ENCODE data around the gene CCRL2. TPM values are rescaled to one million over a fixed set of nuclear protein-coding genes. Genes with fewer than 3 reads are reported as not detected.

CCRL2 gene
- total RNA-seq, 1 donor from 2014 or later, result 23.5 TPM

DNA sequence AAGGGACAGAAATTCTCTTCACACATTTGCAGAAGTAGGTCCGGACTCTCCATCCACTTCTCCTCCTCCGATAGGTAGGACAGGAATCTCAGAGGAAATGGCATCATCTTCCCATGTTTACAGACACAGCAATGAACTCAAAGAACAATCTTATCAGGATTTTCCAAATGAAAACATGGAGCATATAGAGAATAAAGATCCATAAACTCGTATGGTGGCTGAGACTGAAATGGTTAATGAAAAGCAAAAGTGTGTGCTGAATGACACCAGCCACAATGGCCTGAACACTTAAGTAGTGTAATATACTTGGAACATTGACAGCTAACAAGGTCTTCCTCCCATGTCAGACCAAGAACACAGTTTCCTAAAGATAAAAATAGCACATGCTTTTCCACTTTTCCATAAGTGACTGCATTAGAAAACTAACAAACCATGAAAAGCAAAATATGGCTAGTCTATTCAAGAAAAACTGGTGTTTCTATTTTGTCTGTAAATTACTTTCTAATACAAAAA is 5.8 kb downstream of the CCRL2 start:
- Histone ChIP-seq H3K4me1 (peaks cover 69% of the 10 kb centered on the region), H3K36me3 (no peaks in the 10 kb centered on the region), H3K27ac (peak overlapping the region; percentile 42), H3K9me3 (no peaks in the 10 kb centered on the region), H3K4me3 (no peak overlapping the region), H3K27me3 (ENCODE audit: low read depth) (no peaks in the 10 kb centered on the region)
- ATAC-seq, result no peak
- no peak for DNase-seq
- TF ChIP-seq, protein P1, sequence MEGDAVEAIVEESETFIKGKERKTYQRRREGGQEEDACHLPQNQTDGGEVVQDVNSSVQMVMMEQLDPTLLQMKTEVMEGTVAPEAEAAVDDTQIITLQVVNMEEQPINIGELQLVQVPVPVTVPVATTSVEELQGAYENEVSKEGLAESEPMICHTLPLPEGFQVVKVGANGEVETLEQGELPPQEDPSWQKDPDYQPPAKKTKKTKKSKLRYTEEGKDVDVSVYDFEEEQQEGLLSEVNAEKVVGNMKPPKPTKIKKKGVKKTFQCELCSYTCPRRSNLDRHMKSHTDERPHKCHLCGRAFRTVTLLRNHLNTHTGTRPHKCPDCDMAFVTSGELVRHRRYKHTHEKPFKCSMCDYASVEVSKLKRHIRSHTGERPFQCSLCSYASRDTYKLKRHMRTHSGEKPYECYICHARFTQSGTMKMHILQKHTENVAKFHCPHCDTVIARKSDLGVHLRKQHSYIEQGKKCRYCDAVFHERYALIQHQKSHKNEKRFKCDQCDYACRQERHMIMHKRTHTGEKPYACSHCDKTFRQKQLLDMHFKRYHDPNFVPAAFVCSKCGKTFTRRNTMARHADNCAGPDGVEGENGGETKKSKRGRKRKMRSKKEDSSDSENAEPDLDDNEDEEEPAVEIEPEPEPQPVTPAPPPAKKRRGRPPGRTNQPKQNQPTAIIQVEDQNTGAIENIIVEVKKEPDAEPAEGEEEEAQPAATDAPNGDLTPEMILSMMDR (IDR thresholded peaks at IDR 0.05), result no peak
- intact Hi-C loops (cut with DNase I), result no loop called here

DNA sequence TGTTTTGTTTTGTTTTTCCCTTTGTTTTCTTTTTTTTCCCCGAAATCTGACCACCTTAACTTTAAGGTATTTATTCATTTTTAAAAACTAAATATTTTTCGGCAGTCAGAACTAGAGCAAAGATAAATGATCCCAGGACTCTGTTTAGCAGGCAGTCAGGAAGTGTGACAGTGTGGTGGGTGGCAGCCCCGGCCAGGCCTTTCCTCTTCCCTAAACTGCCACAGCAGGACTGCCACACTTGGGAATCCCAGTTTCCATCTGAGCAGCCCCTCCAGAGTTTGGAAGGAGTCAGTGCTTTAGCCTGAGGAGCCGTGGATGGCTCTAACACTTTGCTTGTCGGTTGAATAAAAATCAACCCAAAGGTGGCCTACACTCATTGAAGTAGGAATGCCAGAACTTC is 6.9 kb downstream of the CCRL2 start:
- H3K27ac ChIP-seq, result peak overlapping the region; percentile 38
- TF ChIP-seq, protein P1 (IDR thresholded peaks at IDR 0.05), result no peak
- H3K36me3 ChIP-seq, result no peaks in the 10 kb centered on the region
- peaks cover 62% of the 10 kb centered on the region for H3K4me1 ChIP-seq
- H3K4me3 ChIP-seq, result no peak overlapping the region
- no peaks in the 10 kb centered on the region for H3K27me3 ChIP-seq (ENCODE audit: low read depth)
- DNase-seq (no peak), ATAC-seq (no peak)
- H3K9me3 ChIP-seq, result no peaks in the 10 kb centered on the region
- intact Hi-C loops (cut with DNase I), result no loop called here

DNA sequence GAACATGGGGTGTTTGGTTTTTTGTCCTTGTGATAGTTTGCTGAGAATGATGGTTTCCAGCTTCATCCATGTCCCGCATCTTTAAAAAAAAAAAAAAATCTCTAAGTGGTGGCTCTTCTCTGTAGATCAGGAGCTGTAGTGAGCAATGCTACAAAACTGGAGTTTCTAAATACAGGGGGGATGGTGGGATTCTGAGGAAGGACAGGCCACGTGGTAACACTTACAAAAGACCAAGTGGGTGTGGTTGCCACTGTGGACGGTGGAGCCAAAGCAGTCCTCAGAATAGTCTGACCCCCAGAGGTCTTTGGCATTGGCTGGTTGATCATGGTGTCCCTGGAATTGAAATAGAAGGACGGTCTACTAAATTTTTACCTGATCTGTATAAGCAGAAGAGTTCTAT is 7.7 kb downstream of the CCRL2 start:
- TF ChIP-seq, protein P1 (IDR thresholded peaks at IDR 0.05), result no peak
- intact Hi-C loops (cut with DNase I), result no loop called here
- H3K27ac ChIP-seq, result no peak overlapping the region

DNA sequence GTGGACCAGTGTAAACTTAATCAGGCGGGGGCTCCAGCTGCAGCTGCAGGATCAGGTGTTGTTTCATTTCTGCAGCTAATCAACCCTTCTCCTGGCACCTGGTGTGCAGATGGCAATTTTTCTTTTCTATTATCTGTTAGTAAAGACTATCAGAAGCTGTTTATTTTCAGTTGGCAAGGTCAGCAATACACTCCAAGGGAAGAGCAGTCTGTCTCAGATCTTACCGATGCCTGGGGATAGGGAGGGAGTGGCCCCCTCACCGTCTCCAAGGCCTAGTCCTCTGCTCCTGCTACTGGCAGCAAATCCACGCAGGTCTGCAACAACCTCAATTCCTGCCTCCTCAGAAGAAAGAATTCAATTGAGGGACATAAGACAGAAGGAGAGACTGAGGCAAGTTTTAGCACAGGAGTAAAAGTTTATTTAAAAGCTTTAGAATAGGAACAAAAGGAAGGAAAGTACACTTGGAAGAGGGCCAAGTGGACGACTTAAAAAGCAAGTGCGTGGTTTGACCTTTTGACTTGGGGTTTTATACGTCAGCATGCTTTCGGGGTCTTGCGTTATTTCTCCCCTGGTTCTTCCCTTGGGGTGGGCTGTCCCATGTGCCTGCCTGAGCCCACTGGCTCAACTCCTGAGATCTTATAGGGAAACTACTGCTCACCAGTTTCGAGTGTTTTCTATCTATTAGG is 9.2 kb downstream of the CCRL2 start:
- no peak overlapping the region for H3K27ac ChIP-seq
- H3K27me3 ChIP-seq (ENCODE audit: low read depth), result no peaks in the 10 kb centered on the region
- no peak overlapping the region for H3K4me3 ChIP-seq
- H3K9me3 ChIP-seq, result no peaks in the 10 kb centered on the region
- ATAC-seq (no peak), DNase-seq (no peak)
- peaks cover 41% of the 10 kb centered on the region for H3K4me1 ChIP-seq
- TF ChIP-seq, protein P1 (IDR thresholded peaks at IDR 0.05), result no peak
- intact Hi-C loops (cut with DNase I), result no loop called here
- H3K36me3 ChIP-seq, result no peaks in the 10 kb centered on the region

More for the DNA sequence above, 7.7 kb downstream of the CCRL2 start:
- H3K9me3 ChIP-seq, result no peaks in the 10 kb centered on the region
- no peak overlapping the region for H3K4me3 ChIP-seq
- no peaks in the 10 kb centered on the region for H3K27me3 ChIP-seq (ENCODE audit: low read depth)
- no peaks in the 10 kb centered on the region for H3K36me3 ChIP-seq
- H3K4me1 ChIP-seq, result peaks cover 55% of the 10 kb centered on the region
- no peak for ATAC-seq
- no peak for DNase-seq

DNA sequence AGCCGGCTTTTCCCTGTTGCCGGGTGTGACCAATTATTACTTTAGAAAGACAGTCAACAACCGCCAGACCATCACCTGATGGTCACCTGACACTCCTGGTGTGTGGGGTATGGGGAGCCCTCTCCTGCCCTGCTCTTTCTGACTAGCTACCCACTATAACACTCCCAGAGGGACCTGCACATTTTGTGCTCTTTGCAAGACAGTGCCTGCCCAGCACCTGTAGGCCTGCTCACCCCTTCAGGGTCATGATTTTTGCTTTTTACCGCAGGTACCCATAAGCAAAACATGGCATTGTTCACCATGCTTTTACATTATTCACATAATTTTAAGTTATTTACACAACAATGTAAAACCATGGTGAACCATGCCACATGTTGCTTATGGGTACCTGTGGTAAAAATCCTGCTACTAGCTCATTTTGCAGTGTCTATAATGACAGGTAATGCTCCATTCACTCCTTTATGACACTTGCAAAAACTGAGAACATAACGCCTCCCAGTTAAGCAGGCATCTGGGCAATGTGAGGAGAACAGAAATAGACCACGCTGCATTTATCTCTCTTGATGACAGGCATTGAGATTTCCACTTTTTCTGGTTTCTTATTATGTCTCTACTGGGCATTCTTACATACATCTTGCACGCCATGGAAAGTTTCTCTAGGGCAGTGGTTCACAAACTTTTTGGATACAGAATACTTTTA is 9.9 kb downstream of the CCRL2 start:
- H3K9me3 ChIP-seq, result no peaks in the 10 kb centered on the region
- DNase-seq (no peak), ATAC-seq (no peak)
- H3K4me3 ChIP-seq, result no peak overlapping the region
- intact Hi-C loops (cut with DNase I), result no loop called here
- H3K36me3 ChIP-seq, result no peaks in the 10 kb centered on the region
- H3K27me3 ChIP-seq (ENCODE audit: low read depth), result no peaks in the 10 kb centered on the region
- H3K4me1 ChIP-seq, result peaks cover 35% of the 10 kb centered on the region
- TF ChIP-seq, protein P1 (IDR thresholded peaks at IDR 0.05), result no peak
- H3K27ac ChIP-seq, result no peak overlapping the region

Data from lower lobe of right lung (tissue), 2 donors.